GM23338 (cell line): ENCODE measurements around the gene KCNJ18. TPM values are rescaled to one million over a fixed set of nuclear protein-coding genes. Genes with fewer than 3 reads are reported as not detected.

ENCODE experiments used
- ATAC-seq: fragments of 200-7000 bp; cut with Tn5 transposase; 3 replicates; pipeline ENCODE4 v1.9.1; 2020
- DNase-seq: peaks from one replicate; pipeline ENCODE4 v3.0.0-alpha.2; 2015; ENCODE audit warnings: low spot score
- H2AFZ ChIP-seq: fragments of 200-600 bp; sonication (generic); 2 replicates; pipeline ENCODE4 v1.8.0; 2016; ENCODE audit warnings: antibody characterized with exemption, mild to moderate bottlenecking, moderate library complexity
- H3F3A ChIP-seq: fragments of 200-600 bp; sonication (generic); replicated peaks from 2 replicates; pipeline ENCODE4 v1.8.0; 2017; ENCODE audit warnings: antibody characterized with exemption, mixed run types, low read depth
- H3K27ac ChIP-seq: fragments of 200-600 bp; sonication (generic); 2 replicates; pipeline ENCODE4 v1.6.1; 2016; ENCODE audit warnings: low read depth
- H3K27me3 ChIP-seq: fragments of 200-600 bp; sonication (generic); 2 replicates; pipeline ENCODE4 v1.8.0; 2016; ENCODE audit warnings: mild to moderate bottlenecking, mixed run types, moderate library complexity; ENCODE audit not compliant: insufficient read depth
- H3K36me3 ChIP-seq: fragments of 200-600 bp; sonication (generic); 2 replicates; pipeline ENCODE4 v1.8.0; 2016; ENCODE audit warnings: mild to moderate bottlenecking; ENCODE audit not compliant: insufficient read depth
- H3K4me1 ChIP-seq: fragments of 200-600 bp; sonication (generic); 2 replicates; pipeline ENCODE4 v1.8.0; 2016; ENCODE audit warnings: mild to moderate bottlenecking, moderate library complexity; ENCODE audit not compliant: insufficient read depth
- H3K4me2 ChIP-seq: fragments of 200-600 bp; sonication (generic); 2 replicates; pipeline ENCODE4 v1.7.1; 2017; ENCODE audit warnings: mixed run types
- H3K4me3 ChIP-seq: fragments of 200-600 bp; sonication (generic); 2 replicates; pipeline ENCODE4 v1.6.1; 2016; ENCODE audit warnings: mixed run types
- H3K79me2 ChIP-seq: fragments of 200-600 bp; sonication (generic); replicated peaks from 2 replicates; pipeline ENCODE4 v1.8.0; 2017; ENCODE audit warnings: mild to moderate bottlenecking; ENCODE audit not compliant: insufficient read depth
- H3K9me2 ChIP-seq: fragments of 200-600 bp; sonication (generic); 2 replicates; pipeline ENCODE4 v1.8.0; 2017; ENCODE audit not compliant: insufficient read depth
- H4K20me1 ChIP-seq: fragments of 200-600 bp; sonication (generic); replicated peaks from 2 replicates; pipeline ENCODE4 v1.8.0; 2017; ENCODE audit warnings: mild to moderate bottlenecking; ENCODE audit not compliant: insufficient read depth
- H3K27ac Mint-ChIP-seq: 2 replicates; pipeline ENCODE4 v1.8.0; 2020; ENCODE audit warnings: inconsistent platforms, mild to moderate bottlenecking, moderate library complexity, mixed read lengths
- H3K27me3 Mint-ChIP-seq: 3 replicates; pipeline ENCODE4 v1.8.0; 2022; ENCODE audit warnings: low read depth, mild to moderate bottlenecking, moderate library complexity, mixed read lengths, inconsistent platforms; ENCODE audit not compliant: insufficient read depth, poor library complexity
- H3K36me3 Mint-ChIP-seq: 3 replicates; pipeline ENCODE4 v1.8.0; 2021; ENCODE audit warnings: low read depth, mild to moderate bottlenecking, inconsistent platforms, moderate library complexity, mixed read lengths
- H3K4me1 Mint-ChIP-seq: 3 replicates; pipeline ENCODE4 v1.8.0; 2020; ENCODE audit warnings: mild to moderate bottlenecking, inconsistent platforms, mixed read lengths
- H3K4me3 Mint-ChIP-seq: 3 replicates; pipeline ENCODE4 v1.8.0; 2021; ENCODE audit warnings: moderate library complexity, mild to moderate bottlenecking, inconsistent platforms, mixed read lengths
- H3K9me3 Mint-ChIP-seq: 3 replicates; pipeline ENCODE4 v1.8.0; 2020; ENCODE audit warnings: moderate library complexity, mild to moderate bottlenecking, inconsistent platforms, mixed read lengths
- ETS1 ChIP-seq: IDR thresholded peaks from 2 replicates; pipeline ENCODE4 v1.6.1; 2016; ENCODE audit warnings: antibody characterized with exemption
- EZH2phosphoT487 ChIP-seq: fragments of 200-600 bp; sonication (generic); IDR thresholded peaks from one replicate; pipeline ENCODE4 v1.8.1; 2018; ENCODE audit warnings: antibody characterized with exemption; ENCODE audit not compliant: unreplicated experiment
- JUNB ChIP-seq: IDR thresholded peaks from one replicate; pipeline ENCODE4 v1.6.1; 2016; ENCODE audit warnings: antibody characterized with exemption; ENCODE audit not compliant: unreplicated experiment
- NANOG ChIP-seq: IDR thresholded peaks from 2 replicates; pipeline ENCODE4 v1.6.1; 2016; ENCODE audit warnings: antibody characterized with exemption, borderline replicate concordance
- POLR2AphosphoS5 ChIP-seq: IDR thresholded peaks from 2 replicates; pipeline ENCODE4 v1.6.1; 2016; ENCODE audit warnings: antibody characterized with exemption, low read depth
- STAT1 ChIP-seq: IDR thresholded peaks from one replicate; pipeline ENCODE4 v1.6.1; 2016; ENCODE audit warnings: antibody characterized with exemption; ENCODE audit not compliant: unreplicated experiment
- polyA plus RNA-seq: library from polyadenylated mRNA; unstranded; fragments of >200 nt; fragmentation: Nextera tagmentation; extraction: Ambion mirVana; gene quantifications from 2 replicates; pipeline ENCODE4 v1.2.1, GENCODE V29; 2016
- total RNA-seq: library from RNA; depleted of rRNA; stranded (reverse); fragments of >200 nt; shearing (Covaris generic); gene quantifications from 2 replicates; pipeline ENCODE4 v1.2.3, GENCODE V29; 2014
- TF ChIP-seq, protein P1 (sequence below), 2 experiments: fragments of 200-600 bp in 1 of 2; sonication (generic) in 1 of 2; conservative IDR thresholded peaks; 2 replicates each; pipeline versions ENCODE4 v1.5.1 to v1.6.1; 2016 to 2017; ENCODE audit warnings: antibody characterized with exemption in 2 of 2, low read depth in 2 of 2, mild to moderate bottlenecking in 2 of 2, moderate library complexity in 1 of 2
- TF ChIP-seq, protein P2 (sequence below): IDR thresholded peaks from one replicate; pipeline ENCODE4 v1.6.1; 2018; ENCODE audit warnings: antibody characterized with exemption; ENCODE audit not compliant: unreplicated experiment

The KCNJ18 gene
- total and polyA plus RNA-seq, 2 experiments from 2014 or later: not detected

DNA sequence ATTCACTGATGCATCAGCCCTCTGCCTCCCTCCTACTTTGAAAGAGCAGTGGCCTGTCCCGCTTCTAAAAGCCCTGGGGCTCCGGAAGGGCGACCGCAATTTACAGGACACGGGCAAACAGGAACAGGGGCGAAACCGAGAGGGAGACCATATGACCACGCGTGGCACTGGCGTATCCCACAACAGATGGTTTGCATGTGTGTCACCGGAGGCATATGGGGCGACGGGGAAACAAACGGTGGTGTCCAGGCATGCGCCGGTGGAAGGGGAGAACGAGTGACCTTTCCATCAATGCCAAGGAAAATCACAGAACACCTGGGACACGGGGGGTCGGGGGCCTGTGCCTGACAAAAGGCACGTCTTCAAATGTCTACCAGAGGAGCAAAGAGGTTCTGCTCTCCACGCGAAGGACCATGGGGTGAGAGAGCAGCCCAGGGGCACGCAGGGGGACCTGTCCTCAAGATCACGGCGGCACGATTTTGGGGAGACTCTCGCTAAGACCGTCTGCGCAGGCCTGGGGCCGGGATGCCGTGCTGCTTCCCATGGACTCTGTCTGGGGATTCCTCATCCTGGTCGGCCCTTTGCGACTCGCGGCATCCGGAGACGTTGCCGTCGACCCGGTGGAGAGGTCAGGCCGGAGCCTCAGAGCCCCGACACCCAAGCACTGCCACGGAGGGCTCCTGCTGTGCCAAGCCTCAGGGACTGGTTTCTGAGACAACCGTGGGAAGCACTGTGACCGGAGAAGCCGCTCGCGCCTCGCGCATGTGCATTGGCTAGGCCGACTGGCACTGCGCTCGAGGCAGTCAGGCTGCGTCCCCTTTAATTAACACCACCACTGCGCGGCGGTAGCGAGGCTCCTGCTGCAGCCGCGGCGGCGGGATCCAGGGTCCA is 12.8 kb upstream of the KCNJ18 start:
- H3K36me3 ChIP-seq: no peaks in the 10 kb centered on the region
- no peak overlapping the region for H3K27ac ChIP-seq
- H3K79me2 ChIP-seq: no peaks in the 10 kb centered on the region
- no peaks in the 10 kb centered on the region for H3K9me2 ChIP-seq
- no peaks in the 10 kb centered on the region for H3K27me3 ChIP-seq
- DNase-seq (no peak), ATAC-seq (no peak)
- H4K20me1 ChIP-seq: no peaks in the 10 kb centered on the region
- H3K4me2 ChIP-seq: no peak overlapping the region
- H3K27me3 Mint-ChIP-seq: peaks cover 23% of the 10 kb centered on the region
- peaks cover 59% of the 10 kb centered on the region for H3K36me3 Mint-ChIP-seq
- no peaks in the 10 kb centered on the region for H3F3A ChIP-seq
- H3K4me1 Mint-ChIP-seq: no peaks in the 10 kb centered on the region; the same call in 2 of the 3 replicates
- H3K9me3 Mint-ChIP-seq: peaks cover 92% of the 10 kb centered on the region
- H3K4me3 ChIP-seq: no peak overlapping the region
- H3K4me1 ChIP-seq: no peaks in the 10 kb centered on the region
- no peak overlapping the region for H3K27ac Mint-ChIP-seq
- TF ChIP-seq ETS1: no peak
- no peak overlapping the region for H2AFZ ChIP-seq
- no peak overlapping the region for H3K4me3 Mint-ChIP-seq

DNA sequence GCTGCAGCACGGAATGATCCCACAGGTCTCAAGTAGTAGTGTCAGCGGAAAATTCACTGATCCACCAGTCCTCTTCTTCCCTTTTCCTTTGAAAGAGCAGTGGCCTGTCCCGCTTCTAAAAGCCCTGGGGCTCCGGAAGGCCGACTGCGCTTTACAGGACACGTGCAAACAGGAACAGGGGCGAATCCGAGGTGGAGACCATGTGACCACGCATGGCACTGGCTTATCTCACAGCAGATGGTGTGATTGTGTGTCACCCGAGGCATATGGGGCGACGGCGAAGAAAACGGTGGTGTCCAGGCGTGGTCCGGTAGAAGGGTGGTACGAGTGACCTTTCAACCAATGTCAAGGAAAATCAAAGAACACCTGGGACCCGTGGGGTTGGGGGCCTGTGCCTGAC is 12.0 kb upstream of the KCNJ18 start:
- Mint-ChIP-seq H3K27me3 (peaks cover 20% of the 10 kb centered on the region), H3K27ac (no peak overlapping the region), H3K4me3 (no peak overlapping the region), H3K4me1 (no peaks in the 10 kb centered on the region; the same call in 2 of the 3 replicates), H3K36me3 (peaks cover 55% of the 10 kb centered on the region), H3K9me3 (peaks cover 91% of the 10 kb centered on the region)
- no peak overlapping the region for H3K27ac ChIP-seq
- DNase-seq (no peak), ATAC-seq (no peak)
- H3K4me2 ChIP-seq: no peak overlapping the region
- H3K36me3 ChIP-seq: no peaks in the 10 kb centered on the region
- H2AFZ ChIP-seq: no peak overlapping the region
- H4K20me1 ChIP-seq: no peaks in the 10 kb centered on the region
- H3K9me2 ChIP-seq: no peaks in the 10 kb centered on the region
- no peaks in the 10 kb centered on the region for H3F3A ChIP-seq
- H3K79me2 ChIP-seq: no peaks in the 10 kb centered on the region
- H3K4me3 ChIP-seq: no peak overlapping the region
- H3K4me1 ChIP-seq: no peaks in the 10 kb centered on the region
- no peaks in the 10 kb centered on the region for H3K27me3 ChIP-seq
- TF ChIP-seq JUNB (no peak), STAT1 (no peak), NANOG (no peak), POLR2AphosphoS5 (no peak), EZH2phosphoT487 (no peak), ETS1 (no peak)
- TF ChIP-seq, protein P1, sequence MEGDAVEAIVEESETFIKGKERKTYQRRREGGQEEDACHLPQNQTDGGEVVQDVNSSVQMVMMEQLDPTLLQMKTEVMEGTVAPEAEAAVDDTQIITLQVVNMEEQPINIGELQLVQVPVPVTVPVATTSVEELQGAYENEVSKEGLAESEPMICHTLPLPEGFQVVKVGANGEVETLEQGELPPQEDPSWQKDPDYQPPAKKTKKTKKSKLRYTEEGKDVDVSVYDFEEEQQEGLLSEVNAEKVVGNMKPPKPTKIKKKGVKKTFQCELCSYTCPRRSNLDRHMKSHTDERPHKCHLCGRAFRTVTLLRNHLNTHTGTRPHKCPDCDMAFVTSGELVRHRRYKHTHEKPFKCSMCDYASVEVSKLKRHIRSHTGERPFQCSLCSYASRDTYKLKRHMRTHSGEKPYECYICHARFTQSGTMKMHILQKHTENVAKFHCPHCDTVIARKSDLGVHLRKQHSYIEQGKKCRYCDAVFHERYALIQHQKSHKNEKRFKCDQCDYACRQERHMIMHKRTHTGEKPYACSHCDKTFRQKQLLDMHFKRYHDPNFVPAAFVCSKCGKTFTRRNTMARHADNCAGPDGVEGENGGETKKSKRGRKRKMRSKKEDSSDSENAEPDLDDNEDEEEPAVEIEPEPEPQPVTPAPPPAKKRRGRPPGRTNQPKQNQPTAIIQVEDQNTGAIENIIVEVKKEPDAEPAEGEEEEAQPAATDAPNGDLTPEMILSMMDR (conservative IDR thresholded peaks at IDR 0.05; ENCODE audit: low read depth in 2 of 2): no peak
- TF ChIP-seq, protein P2, sequence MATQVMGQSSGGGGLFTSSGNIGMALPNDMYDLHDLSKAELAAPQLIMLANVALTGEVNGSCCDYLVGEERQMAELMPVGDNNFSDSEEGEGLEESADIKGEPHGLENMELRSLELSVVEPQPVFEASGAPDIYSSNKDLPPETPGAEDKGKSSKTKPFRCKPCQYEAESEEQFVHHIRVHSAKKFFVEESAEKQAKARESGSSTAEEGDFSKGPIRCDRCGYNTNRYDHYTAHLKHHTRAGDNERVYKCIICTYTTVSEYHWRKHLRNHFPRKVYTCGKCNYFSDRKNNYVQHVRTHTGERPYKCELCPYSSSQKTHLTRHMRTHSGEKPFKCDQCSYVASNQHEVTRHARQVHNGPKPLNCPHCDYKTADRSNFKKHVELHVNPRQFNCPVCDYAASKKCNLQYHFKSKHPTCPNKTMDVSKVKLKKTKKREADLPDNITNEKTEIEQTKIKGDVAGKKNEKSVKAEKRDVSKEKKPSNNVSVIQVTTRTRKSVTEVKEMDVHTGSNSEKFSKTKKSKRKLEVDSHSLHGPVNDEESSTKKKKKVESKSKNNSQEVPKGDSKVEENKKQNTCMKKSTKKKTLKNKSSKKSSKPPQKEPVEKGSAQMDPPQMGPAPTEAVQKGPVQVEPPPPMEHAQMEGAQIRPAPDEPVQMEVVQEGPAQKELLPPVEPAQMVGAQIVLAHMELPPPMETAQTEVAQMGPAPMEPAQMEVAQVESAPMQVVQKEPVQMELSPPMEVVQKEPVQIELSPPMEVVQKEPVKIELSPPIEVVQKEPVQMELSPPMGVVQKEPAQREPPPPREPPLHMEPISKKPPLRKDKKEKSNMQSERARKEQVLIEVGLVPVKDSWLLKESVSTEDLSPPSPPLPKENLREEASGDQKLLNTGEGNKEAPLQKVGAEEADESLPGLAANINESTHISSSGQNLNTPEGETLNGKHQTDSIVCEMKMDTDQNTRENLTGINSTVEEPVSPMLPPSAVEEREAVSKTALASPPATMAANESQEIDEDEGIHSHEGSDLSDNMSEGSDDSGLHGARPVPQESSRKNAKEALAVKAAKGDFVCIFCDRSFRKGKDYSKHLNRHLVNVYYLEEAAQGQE: no peak
